Erythroblast (primary cell): ENCODE results near the gene ANKDD1B.

Source experiments
- GATA1 ChIP-seq: IDR thresholded peaks from 2 replicates; pipeline ENCODE4 v1.6.1; 2011; ENCODE audit warnings: low read depth, mild to moderate bottlenecking, control low read depth, low read length, moderate library complexity
- POLR2A ChIP-seq: IDR thresholded peaks from 2 replicates; pipeline ENCODE4 v1.6.1; 2011; ENCODE audit warnings: mild to moderate bottlenecking, low read length

DNA sequence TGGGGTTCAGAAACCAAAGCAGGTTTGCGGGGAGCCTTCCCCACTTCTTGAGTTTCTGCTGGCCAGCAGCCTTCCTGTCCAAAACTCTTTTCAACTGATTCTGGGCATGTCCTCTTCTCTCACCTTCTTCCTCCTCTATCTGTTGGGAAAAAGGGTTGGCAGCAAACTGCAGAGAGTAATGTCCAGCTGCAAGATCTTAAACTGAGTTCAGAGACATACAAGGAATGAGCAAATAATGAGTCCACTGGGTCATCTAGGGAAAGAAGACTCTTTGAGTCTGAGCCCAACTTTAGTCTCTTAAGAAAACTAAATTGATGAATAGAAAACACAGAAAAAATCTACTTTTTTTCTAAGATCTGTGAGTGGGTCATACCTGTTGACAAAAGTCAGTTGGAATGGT lies 16.5 kb downstream of the ANKDD1B start:
- TF ChIP-seq POLR2A (no peak), GATA1 (no peak)
